ENCODE data around the gene LRMDA.

Gene LRMDA

GRCh38 chr10:75593692-75594556, 162.5 kb downstream of the LRMDA start:
- Histone ChIP-seq H3K79me2 (no peaks in the 10 kb centered on the region), H3K9me3 (ENCODE audit: control insufficient read depth, low read length) (no peaks in the 10 kb centered on the region), H3K36me3 (ENCODE audit: control insufficient read depth, insufficient read depth, low read length) (no peaks in the 10 kb centered on the region), H2AFZ (no peak overlapping the region), H3K4me3 (ENCODE audit: low read depth, low read length) (no peak overlapping the region), H3K27ac (no peak overlapping the region), H3K4me1 (no peaks in the 10 kb centered on the region), H3K4me2 (ENCODE audit: low read length) (no peak overlapping the region), H3K9ac (no peak overlapping the region), H3K27me3 (ENCODE audit: control insufficient read depth, insufficient read depth, low read length) (no peaks in the 10 kb centered on the region)
- TF ChIP-seq CTCF (IDR thresholded peaks at IDR 0.05), result no peak

DNA sequence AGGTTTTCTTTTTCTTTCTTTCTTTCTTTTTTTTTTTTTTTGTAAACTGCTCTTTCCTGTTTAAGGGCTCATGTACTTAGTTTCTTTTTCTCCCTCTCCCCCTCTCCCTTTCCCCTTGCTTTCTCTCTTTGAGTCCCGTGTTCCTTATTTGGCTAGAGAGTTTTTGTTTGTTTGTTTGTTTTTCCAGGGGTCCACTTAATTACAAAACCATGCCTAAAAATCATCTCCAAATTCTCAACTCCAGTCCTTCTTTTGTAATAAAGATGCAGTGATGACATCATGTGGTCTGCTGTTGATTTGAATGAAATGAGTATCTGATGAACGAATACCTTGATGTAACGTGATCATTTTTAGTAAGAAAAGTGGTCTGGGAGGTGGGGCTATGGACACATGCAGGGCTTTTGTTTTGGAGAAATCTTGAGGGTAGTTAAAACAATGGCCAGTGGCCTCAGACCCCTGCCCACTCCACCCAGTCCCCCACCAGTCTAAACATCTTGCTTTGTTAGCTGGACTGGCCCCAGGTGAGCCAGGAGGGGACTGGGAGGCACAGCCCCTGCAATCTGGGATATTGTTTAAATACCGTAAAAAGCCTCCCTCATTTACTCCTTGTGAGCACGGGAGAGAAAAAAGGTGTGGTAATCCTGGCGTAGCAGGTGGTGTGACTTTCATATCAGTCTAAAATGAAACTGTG, 165.7 kb downstream of the LRMDA start:
- Histone ChIP-seq H2AFZ (no peak overlapping the region), H3K79me2 (no peaks in the 10 kb centered on the region), H3K4me2 (ENCODE audit: low read length) (peak overlapping the region; percentile 54), H3K4me1 (no peaks in the 10 kb centered on the region), H3K27ac (no peak overlapping the region), H3K36me3 (ENCODE audit: control insufficient read depth, insufficient read depth, low read length) (no peaks in the 10 kb centered on the region), H3K27me3 (ENCODE audit: control insufficient read depth, insufficient read depth, low read length) (no peaks in the 10 kb centered on the region), H3K9ac (no peak overlapping the region), H3K4me3 (ENCODE audit: low read depth, low read length) (no peak overlapping the region), H3K9me3 (ENCODE audit: control insufficient read depth, low read length) (no peaks in the 10 kb centered on the region)
- no peak for TF ChIP-seq CTCF (IDR thresholded peaks at IDR 0.05)

DNA sequence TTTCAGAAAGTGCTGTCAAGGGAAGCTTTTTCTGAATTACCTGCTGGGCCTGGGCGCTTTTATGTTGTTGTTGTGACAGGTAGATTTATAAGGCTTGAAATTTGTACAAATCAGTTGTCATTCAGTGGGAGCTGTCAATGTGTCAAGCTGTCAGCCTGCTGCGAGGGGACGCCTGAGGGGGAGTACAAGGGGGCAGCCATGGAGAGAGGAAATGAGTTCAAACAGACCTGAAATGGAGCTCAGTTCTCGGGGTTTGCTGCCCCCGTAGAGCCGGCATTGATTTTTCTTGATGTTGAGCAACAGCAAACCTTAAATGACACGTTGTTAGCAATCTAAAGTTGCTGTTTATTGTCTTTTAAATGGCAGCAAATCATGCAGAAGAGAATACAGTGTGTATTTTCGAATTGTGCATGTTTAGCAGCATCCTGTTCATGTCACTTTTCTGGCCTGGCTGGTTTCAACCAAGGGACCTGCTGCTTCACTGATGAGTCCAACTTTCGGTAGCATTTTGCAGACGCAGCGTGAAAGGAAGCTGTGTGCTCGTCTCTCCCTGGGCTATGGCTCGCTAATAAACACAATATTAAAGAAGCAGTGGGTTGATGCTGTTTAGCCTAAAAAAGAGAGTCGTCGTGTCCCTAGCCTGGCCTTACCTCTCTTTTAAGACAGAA, 166.5 kb downstream of the LRMDA start:
- H2AFZ ChIP-seq, result no peak overlapping the region
- no peak overlapping the region for H3K27ac ChIP-seq
- no peaks in the 10 kb centered on the region for H3K79me2 ChIP-seq
- H3K9me3 ChIP-seq (ENCODE audit: control insufficient read depth, low read length), result no peaks in the 10 kb centered on the region
- peak overlapping the region; percentile 9 for H3K4me3 ChIP-seq (ENCODE audit: low read depth, low read length)
- no peak for TF ChIP-seq CTCF (IDR thresholded peaks at IDR 0.05)
- no peaks in the 10 kb centered on the region for H3K4me1 ChIP-seq
- H3K36me3 ChIP-seq (ENCODE audit: control insufficient read depth, insufficient read depth, low read length), result no peaks in the 10 kb centered on the region
- no peak overlapping the region for H3K9ac ChIP-seq
- no peaks in the 10 kb centered on the region for H3K27me3 ChIP-seq (ENCODE audit: control insufficient read depth, insufficient read depth, low read length)
- peak overlapping the region; percentile 54 for H3K4me2 ChIP-seq (ENCODE audit: low read length)

- peak overlapping the region; percentile 59 for H3K4me2 ChIP-seq (ENCODE audit: low read length)
- TF ChIP-seq CTCF (IDR thresholded peaks at IDR 0.05), result no peak
- H3K79me2 ChIP-seq, result no peaks in the 10 kb centered on the region
- no peaks in the 10 kb centered on the region for H3K27me3 ChIP-seq (ENCODE audit: control insufficient read depth, insufficient read depth, low read length)
- no peak overlapping the region for H3K4me3 ChIP-seq (ENCODE audit: low read depth, low read length)
- H3K36me3 ChIP-seq (ENCODE audit: control insufficient read depth, insufficient read depth, low read length), result no peaks in the 10 kb centered on the region
- H3K9ac ChIP-seq, result no peak overlapping the region
- no peak overlapping the region for H2AFZ ChIP-seq
- no peaks in the 10 kb centered on the region for H3K9me3 ChIP-seq (ENCODE audit: control insufficient read depth, low read length)
- H3K4me1 ChIP-seq, result no peaks in the 10 kb centered on the region
- no peak overlapping the region for H3K27ac ChIP-seq
Observed at GRCh38 chr10:75598998-75599397, 167.6 kb downstream of the LRMDA start.

Data from parathyroid adenoma (tissue), 2 donors.